Measurements from ENCODE around the gene EML4. TPM values are rescaled to one million over a fixed set of nuclear protein-coding genes. Genes with fewer than 3 reads are reported as not detected.

Gene EML4
- total RNA-seq, 1 donor from 2014 or later = 167 TPM

DNA sequence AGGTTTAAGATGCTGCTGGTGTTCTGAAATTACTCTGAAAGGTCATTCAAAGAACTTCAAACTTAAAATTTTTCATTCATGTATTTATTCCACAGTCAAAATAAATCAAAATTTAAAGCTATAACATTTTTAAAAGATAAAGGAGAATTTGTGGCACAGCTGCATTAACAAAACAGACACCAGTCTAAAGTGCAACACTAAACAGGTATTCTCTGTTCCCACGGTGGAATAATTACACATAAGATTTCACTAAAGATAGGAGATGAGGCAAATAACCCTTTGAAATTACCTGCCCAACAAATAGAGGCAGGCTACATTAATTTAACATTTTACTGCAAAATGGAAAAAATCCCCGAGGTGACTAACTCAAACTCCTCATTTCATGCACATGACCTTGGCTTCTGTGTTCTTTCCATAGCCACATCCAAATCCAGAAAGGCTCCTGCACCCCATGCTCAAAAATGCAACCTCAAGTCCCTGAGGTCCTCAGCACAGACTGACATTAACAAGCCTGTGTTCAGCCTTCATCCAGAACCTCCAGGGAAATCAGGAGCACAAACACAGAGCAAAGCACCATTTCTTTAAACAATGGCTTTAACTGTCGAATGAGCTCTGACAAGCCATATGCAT is 181.4 kb downstream of the EML4 start:
- no peak overlapping the region for H3K4me3 ChIP-seq
- Mint-ChIP-seq H3K27ac (no peak overlapping the region), H3K9me3 (no peaks in the 10 kb centered on the region), H3K36me3 (peaks cover 37% of the 10 kb centered on the region), H3K27me3 (ENCODE audit: insufficient read depth, low read depth) (no peaks in the 10 kb centered on the region), H3K4me3 (no peak overlapping the region), H3K4me1 (peaks cover 3% of the 10 kb centered on the region)
- no peaks in the 10 kb centered on the region for H3K27me3 ChIP-seq
- H4K20me1 ChIP-seq (ENCODE audit: low read depth) = peaks cover 24% of the 10 kb centered on the region
- H3K9me3 ChIP-seq (ENCODE audit: low read depth) = no peaks in the 10 kb centered on the region
- no peak overlapping the region for H3K9ac ChIP-seq
- H2AFZ ChIP-seq (replicated peaks) = no peak overlapping the region
- H3K4me2 ChIP-seq = no peak overlapping the region
- H3F3A ChIP-seq (ENCODE audit: low read depth) = no peaks in the 10 kb centered on the region
- no peaks in the 10 kb centered on the region for H3K4me1 ChIP-seq
- no peak overlapping the region for H3K27ac ChIP-seq
- no peaks in the 10 kb centered on the region for H3K36me3 ChIP-seq
- DNase-seq (ENCODE audit: low spot score) = no peak
- TF ChIP-seq, protein P1, sequence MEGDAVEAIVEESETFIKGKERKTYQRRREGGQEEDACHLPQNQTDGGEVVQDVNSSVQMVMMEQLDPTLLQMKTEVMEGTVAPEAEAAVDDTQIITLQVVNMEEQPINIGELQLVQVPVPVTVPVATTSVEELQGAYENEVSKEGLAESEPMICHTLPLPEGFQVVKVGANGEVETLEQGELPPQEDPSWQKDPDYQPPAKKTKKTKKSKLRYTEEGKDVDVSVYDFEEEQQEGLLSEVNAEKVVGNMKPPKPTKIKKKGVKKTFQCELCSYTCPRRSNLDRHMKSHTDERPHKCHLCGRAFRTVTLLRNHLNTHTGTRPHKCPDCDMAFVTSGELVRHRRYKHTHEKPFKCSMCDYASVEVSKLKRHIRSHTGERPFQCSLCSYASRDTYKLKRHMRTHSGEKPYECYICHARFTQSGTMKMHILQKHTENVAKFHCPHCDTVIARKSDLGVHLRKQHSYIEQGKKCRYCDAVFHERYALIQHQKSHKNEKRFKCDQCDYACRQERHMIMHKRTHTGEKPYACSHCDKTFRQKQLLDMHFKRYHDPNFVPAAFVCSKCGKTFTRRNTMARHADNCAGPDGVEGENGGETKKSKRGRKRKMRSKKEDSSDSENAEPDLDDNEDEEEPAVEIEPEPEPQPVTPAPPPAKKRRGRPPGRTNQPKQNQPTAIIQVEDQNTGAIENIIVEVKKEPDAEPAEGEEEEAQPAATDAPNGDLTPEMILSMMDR (IDR thresholded peaks at IDR 0.05) = no peak
- TF ChIP-seq EZH2phosphoT487 (IDR thresholded peaks at IDR 0.05) (no peak), EZH2 (IDR thresholded peaks at IDR 0.05) (no peak)
- H3K79me2 ChIP-seq (ENCODE audit: low read depth) = peaks cover 57% of the 10 kb centered on the region

DNA sequence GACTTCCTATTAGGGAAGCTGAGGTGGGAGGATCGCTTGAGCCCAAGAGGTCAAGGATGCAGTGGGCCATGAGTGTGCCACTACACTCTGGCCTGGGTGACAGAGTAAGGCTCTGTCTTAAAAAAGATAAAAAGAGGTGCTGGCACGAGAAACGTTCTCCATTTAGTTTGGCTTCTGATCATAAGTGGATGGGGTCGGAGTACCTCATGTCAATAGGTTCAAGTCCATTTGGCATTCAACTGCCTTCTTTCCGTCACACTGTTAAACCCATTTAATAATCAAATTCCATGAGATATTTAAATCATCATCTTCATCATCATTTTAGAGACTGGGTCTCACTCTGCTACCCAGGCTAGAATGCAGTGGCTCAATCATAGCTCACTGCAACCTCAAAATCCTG is 182.7 kb downstream of the EML4 start:
- H3K27ac ChIP-seq = no peak overlapping the region
- TF ChIP-seq EZH2phosphoT487 (IDR thresholded peaks at IDR 0.05) = no peak
- TF ChIP-seq, protein P1 (IDR thresholded peaks at IDR 0.05) = no peak
- no peak for TF ChIP-seq EZH2 (IDR thresholded peaks at IDR 0.05)
- H3F3A ChIP-seq (ENCODE audit: low read depth) = no peaks in the 10 kb centered on the region
- H3K4me3 ChIP-seq = no peak overlapping the region
- H3K4me1 ChIP-seq = no peaks in the 10 kb centered on the region
- H3K36me3 ChIP-seq = no peaks in the 10 kb centered on the region
- Mint-ChIP-seq H3K4me1 (peaks cover 3% of the 10 kb centered on the region), H3K9me3 (no peaks in the 10 kb centered on the region), H3K27me3 (ENCODE audit: insufficient read depth, low read depth) (no peaks in the 10 kb centered on the region), H3K36me3 (peaks cover 29% of the 10 kb centered on the region), H3K27ac (no peak overlapping the region), H3K4me3 (no peak overlapping the region)
- H4K20me1 ChIP-seq (ENCODE audit: low read depth) = peaks cover 24% of the 10 kb centered on the region
- no peaks in the 10 kb centered on the region for H3K9me3 ChIP-seq (ENCODE audit: low read depth)
- H3K4me2 ChIP-seq = no peak overlapping the region
- H3K79me2 ChIP-seq (ENCODE audit: low read depth) = peaks cover 64% of the 10 kb centered on the region
- H3K9ac ChIP-seq = no peak overlapping the region
- H2AFZ ChIP-seq (replicated peaks) = no peak overlapping the region
- DNase-seq (ENCODE audit: low spot score) = no peak
- H3K27me3 ChIP-seq = no peaks in the 10 kb centered on the region

DNA sequence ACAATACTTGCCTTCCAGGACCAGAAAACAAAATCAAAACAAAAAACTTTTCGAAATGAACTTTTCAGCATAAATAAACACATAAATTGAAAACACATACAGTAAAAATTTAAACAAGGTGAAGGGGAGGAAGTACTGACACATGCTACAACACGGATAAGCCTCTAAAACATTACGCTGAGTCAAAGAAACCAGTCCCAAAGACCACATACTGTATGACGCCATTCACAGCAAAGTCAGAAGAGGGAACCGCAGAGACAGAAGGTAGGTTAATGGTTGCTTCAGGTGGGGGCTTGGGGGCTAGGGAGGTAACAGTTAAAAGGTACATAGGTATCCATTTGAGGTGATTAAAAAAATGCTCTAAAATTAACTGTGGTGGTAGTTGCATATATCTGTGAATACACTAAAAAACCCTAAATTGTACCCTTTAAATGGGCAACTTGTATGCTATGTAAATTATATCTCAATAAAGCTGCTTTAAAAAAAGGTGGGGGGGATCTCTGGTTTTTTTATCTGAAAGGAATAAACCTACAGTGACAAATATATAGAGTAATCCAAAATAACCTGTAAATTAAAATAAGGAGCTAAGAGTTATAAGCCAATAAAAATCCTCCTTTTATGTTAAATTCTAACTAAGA is 184.8 kb downstream of the EML4 start:
- H3K27me3 ChIP-seq = no peaks in the 10 kb centered on the region
- H3K4me2 ChIP-seq = no peak overlapping the region
- no peak overlapping the region for H3K27ac ChIP-seq
- Mint-ChIP-seq H3K4me3 (no peak overlapping the region), H3K4me1 (peaks cover 8% of the 10 kb centered on the region), H3K27me3 (ENCODE audit: insufficient read depth, low read depth) (no peaks in the 10 kb centered on the region), H3K36me3 (peaks cover 14% of the 10 kb centered on the region), H3K27ac (no peak overlapping the region), H3K9me3 (no peaks in the 10 kb centered on the region)
- no peak for DNase-seq (ENCODE audit: low spot score)
- no peak overlapping the region for H3K9ac ChIP-seq
- no peak overlapping the region for H2AFZ ChIP-seq (replicated peaks)
- no peaks in the 10 kb centered on the region for H3K9me3 ChIP-seq (ENCODE audit: low read depth)
- no peak overlapping the region for H3K4me3 ChIP-seq
- peaks cover 68% of the 10 kb centered on the region for H3K79me2 ChIP-seq (ENCODE audit: low read depth)
- H3K4me1 ChIP-seq = peaks cover under 1% of the 10 kb centered on the region
- TF ChIP-seq EZH2 (IDR thresholded peaks at IDR 0.05) (no peak), EZH2phosphoT487 (IDR thresholded peaks at IDR 0.05) (no peak)
- TF ChIP-seq, protein P1 (IDR thresholded peaks at IDR 0.05) = no peak
- H3F3A ChIP-seq (ENCODE audit: low read depth) = no peaks in the 10 kb centered on the region
- H3K36me3 ChIP-seq = no peaks in the 10 kb centered on the region
- H4K20me1 ChIP-seq (ENCODE audit: low read depth) = peaks cover 36% of the 10 kb centered on the region

Data from neural progenitor cell (in vitro differentiated cells).